Measurements from ENCODE around the gene GRIK1.

The GRIK1 gene

DNA sequence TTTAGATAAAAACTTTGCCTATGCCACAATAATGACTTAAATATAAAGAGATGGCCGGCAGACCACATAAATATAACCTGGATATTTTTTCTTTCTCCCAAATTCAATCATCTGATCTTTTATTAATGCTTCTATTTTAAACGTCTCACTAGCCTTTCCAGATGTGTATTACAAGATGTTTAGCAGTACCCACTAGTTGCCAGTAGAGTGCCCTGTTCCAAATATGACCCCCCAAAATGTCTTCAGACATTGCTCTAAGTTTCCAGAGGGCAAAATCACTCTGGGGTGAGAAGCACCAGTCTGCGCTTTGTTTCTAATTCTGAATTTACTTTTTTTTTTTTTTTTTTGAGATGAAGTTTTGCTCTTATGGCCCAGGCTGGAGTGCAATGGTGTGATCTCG, 268.1 kb downstream of the GRIK1 start:
- DNase-seq (ENCODE audit: low spot score), result no peak

GRCh38 chr21:29670228-29670627, 269.6 kb downstream of the GRIK1 start:
- DNase-seq (ENCODE audit: low spot score), result no peak

DNA sequence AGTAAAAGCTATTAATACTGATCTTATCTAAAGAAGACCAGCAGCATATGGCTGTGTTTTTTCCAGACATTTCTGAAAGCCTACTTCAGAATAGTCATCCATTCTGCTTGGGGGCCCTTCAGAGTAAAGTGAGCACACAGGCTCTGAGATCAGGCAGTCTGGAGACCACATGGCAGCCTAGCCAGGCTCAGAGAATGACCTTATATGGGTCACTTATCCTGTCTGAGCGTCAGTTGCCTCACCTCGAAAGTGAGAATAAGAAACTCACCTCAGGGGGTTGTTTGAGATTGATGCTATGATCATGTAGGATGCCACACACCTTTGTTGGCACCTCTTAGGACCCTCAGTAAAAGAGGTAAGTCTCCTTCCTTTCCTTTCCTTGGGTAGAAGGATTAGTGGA, 270.4 kb downstream of the GRIK1 start:
- no peak for DNase-seq (ENCODE audit: low spot score)

- no peak for DNase-seq (ENCODE audit: low spot score)
Observed at GRCh38 chr21:29667651-29668050, 272.1 kb downstream of the GRIK1 start.

DNA sequence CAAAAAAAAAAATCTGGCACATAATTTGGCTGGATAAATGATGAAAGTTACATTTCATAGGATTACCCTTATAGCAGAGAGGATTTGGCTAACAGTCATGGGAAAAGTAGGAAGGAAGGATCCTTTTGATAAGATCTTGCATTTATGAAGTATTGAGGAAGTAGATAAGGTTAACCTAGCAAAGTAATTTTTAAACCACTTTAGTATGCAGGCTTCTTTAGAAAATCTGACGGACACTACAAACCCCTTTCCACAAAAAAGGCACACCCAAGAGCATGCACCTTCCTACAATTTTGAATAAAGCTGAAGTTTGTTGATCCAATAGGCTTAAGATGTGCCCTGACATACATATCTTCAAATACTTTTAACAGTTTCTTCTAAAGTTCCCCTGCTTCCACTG, 275.2 kb downstream of the GRIK1 start:
- no peak for DNase-seq (ENCODE audit: low spot score)

DNA sequence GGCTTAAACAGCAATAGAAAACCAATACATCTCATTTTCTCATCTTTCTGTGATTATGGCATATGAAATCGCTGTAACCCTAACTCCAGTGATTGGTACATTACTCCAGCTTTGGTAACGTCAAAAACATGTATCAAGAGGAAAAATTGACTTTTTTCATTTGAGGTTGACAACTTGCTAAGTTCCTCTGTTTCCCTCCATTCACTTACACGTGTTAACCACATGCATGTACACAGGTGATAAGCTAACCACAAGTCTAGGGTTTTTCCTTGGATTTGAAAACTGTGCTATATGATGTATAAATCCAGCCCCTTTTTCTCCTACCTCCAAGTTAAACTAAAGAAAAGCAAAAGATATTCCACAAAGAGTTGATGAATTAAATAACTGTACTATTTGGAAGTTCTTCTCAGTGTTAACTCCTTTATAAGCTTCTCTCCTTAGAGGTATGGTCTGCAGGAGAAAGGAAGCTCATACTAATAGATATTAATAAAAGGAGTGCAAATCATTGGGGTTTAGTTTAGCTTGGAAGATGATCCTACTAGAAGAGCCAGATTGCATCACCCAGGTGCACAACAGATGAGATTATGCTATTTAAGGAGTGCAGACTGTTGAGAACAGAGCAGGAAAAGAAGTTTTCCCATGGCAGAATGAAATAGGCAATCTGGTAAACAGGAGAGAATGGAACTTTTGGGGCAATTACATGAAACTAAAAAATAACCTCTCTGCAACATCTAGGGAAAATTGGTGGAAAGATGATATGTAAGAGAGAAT, 277.9 kb downstream of the GRIK1 start:
- no peak for DNase-seq (ENCODE audit: low spot score)

GRCh38 chr21:29660047-29660720, 279.6 kb downstream of the GRIK1 start:
- no peak for DNase-seq (ENCODE audit: low spot score)

- DNase-seq (ENCODE audit: low spot score), result no peak
Observed at GRCh38 chr21:29658934-29659203, 280.9 kb downstream of the GRIK1 start.

DNA sequence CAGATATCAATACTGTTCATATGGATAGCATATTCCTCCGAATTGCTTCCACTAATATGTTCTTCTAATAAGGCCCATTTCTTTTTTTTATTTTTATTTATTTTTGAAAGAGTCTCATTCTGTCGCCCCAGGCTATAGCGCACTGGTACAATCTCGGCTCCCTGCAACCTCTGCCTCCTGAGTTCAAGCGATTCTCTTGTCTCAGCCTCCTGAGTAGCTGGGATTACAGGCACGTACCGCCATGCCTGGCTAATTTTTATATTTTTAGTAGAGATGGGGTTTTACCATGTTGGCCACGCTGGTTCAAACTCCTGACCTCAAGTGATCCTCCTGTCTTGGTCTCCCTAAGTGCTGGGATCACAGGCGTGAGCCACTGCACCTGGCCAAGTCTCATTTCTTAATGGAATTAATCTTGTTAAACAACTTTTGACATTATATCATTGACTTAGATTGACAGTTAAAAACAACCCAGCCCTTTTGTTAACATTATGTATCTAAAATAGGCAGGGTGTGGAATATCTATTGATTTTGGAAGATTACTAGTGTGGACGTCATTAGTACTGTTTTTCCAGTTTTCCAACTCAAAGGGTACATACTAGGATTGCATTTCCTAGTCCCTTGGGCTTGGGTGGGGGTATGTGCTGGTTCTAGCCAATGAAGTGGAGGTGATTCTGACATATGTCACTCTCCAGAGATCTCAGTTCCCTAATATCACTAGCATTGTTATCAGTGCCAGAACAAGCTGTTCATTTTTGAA, 281.4 kb downstream of the GRIK1 start:
- DNase-seq (ENCODE audit: low spot score), result no peak

DNA sequence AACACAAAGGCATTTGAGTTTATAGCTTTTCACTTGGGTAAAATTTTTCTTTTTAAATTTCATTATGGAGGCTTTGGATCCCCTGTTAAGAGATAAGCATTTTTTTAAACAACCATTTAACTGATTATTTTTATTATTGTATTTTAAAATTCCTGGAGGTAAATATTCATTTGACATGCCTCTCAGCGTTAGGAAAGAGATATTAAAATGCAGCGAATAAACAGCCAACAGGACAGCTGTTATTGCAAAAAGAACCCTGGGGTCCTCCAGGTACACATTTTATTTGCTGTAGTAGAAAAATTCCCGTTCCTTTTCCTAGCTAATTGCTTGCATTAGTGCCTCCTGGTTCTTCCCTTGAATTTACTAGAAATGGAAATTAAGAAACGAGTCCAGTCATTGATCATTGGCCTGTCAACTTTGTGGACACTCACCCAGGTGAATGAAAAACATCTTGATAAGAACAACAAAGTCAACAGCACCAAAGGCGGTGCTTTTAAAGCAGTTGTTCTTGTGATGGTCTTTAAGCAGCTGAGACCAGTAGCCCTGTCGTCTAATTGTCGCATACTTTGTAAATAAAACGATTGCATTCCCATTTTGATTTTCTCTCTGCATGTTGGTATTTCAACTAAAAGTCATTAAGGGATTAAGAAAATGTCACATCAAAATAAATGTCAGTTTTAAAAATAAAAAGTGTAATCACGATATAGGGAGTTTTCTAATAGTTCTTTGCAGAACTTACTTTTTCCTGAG, 282.4 kb downstream of the GRIK1 start:
- DNase-seq (ENCODE audit: low spot score), result peak; percentile 15

GRCh38 chr21:29656504-29657239, 283.1 kb downstream of the GRIK1 start:
- DNase-seq (ENCODE audit: low spot score), result no peak

DNA sequence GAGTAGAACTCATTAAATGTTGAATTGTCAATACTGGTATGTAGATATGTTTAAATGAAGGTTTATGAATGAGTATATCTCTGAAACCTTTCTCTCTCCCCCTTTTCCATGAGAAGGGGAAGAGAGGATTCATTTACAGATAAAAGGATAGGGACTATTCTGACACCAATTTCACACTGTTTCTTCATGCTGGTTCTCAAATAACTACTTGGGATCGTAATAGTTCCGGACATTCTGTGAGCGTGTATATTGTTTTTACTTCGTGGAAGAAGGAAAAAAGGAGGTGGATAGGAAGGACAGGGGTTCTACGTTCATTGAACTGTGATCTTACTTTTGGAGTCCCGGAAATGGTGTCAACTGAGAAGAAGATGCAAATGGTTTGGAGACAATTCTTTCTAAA, 284.2 kb downstream of the GRIK1 start:
- DNase-seq (ENCODE audit: low spot score), result no peak

DNA sequence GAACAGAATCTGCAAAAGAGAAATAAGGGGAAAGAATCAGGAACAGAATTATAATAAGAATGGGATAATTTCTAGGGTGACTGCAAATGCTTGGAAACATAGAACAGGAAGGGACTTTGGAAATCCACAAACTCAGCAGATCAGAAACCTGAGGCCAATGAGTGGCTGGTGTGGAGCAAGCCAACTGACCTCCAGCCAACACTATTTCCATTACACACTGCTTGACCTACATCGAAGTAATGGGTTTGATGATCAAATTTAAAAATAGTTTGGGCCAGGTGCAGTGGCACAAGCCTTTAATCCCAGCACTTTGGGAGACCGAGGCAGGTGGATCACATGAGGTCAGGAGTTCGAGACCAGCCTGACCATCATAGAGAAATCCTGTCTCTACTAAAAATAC, 284.9 kb downstream of the GRIK1 start:
- DNase-seq (ENCODE audit: low spot score), result no peak

DNA sequence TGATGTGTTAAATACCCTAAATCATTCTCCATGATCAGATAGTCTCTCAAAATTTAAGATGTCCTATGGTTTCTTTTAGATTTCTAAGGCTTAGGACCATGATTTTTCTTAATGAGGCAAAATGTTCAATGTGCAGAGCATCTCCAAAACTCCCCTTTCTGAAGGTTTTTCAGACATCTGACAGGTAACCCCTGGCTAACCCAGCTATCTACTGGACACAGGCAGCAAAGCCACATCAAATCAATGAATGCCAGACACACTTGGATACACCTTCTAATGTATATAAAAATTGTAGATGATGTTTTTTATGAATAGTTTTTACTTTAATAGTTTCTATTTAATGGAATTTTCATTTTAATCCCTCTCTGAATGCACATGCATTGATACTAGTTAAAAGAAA, 285.6 kb downstream of the GRIK1 start:
- no peak for DNase-seq (ENCODE audit: low spot score)

GRCh38 chr21:29650523-29651022, 289.2 kb downstream of the GRIK1 start:
- no peak for DNase-seq (ENCODE audit: low spot score)

DNA sequence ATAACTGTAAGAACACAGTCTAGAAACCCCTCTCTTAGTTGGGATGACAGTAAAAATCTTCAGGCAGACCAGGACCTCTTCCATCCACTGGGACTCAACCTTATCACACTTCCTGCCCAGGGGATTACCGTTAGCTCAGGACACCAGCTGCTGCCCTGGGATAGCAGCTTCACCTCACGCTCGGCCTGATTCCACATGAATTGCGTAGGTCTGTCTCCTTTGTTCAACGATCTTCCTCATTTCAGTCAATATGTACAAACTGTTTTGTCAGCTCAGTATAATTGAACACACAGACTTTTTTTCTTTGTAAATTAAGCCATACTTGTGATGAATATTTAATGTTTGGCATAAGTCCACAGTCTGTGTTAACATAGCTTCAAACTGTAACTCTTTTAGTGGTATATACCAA, 290.4 kb downstream of the GRIK1 start:
- DNase-seq (ENCODE audit: low spot score), result no peak

DNA sequence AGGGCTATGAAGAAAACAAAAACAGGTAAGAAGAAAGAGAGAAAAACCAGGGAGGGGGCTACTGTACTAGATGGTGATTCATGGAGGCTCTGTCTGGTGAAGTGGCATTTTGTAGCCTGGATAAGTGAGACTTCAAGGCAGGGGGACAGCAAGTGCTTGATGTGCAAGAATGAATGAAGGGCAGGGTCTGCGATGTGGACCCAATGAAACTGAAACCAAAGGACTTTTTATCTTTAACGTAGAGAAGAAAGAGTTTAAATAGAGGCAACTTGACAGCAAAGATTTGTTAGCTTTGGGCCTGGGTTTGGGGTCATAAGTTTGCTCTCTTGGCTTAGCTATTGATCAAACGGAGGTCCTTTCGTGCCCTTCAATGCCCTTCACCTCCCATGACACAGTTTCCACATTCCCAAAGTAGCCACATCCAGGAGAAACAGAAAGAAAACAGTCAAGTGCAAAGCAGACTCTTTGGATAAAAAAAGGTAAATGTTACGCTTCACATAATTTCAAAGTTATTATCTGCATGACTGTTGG, 291.0 kb downstream of the GRIK1 start:
- DNase-seq (ENCODE audit: low spot score), result no peak

DNA sequence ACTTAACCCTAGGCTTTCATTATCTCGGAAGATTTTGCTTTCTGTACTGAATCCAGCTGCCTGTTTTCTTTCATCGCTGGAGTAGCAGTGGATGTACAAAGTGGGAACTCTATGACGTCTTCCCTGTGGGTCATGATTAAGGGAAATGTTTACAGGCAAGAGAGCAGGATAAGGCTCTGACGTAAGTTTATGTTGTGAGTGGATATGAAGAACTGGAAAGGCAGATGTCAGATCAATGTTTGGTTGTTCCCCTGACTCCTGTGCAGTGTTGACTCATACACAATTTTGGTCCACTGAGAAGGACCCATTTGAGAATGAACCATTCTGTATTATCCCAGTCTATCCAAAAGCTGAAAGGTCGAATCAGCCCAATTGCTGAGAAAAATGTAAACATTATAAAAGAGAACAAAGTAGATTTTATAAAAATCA, 292.4 kb downstream of the GRIK1 start:
- no peak for DNase-seq (ENCODE audit: low spot score)

DNA sequence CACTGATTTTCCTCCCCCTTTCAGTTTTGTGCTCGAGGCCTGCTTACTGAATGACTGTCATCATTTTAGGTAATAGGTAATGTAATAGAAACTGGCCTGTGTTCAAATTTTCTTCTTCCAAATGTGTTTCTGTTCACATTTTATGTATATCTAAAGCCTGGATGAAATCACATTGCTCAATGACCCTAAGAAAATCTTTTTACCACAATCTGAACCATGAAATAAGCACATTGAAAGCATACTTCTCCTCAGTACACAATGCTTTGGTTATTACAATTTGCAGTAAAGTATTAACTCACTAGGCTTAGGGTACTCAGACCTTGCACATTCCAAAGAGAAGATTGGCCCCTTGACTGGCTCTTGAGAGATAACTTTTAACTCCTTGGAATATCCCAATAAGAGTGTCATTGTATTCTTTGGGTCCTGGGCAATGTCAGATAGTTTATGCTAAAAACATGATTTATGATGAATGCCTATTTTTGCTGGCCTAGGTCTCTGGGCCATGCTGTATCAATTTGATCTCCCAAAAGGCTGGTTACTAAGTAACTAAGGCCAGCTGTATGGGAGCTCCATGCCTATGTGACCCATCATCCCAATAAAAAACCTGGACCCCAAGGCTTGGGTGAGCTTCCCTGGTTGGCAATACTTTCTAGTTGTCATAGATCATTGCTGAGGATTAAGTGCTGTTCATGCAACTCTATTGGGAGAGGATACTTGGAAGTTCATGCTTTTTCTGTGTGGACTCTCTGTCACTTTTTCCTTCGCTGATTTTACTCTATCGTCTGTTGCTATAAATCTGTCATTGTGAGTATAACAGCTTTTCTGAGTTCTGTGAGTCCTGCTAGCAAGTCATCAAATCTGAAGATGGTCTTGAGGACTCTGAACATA, 293.9 kb downstream of the GRIK1 start:
- no peak for DNase-seq (ENCODE audit: low spot score)

- DNase-seq (ENCODE audit: low spot score), result no peak
Observed at GRCh38 chr21:29643289-29643688, 296.5 kb downstream of the GRIK1 start.
